Neural progenitor cell (in vitro differentiated cells): Measurements from ENCODE around the gene TLR6. TPM values are rescaled to one million over a fixed set of nuclear protein-coding genes. Genes with fewer than 3 reads are reported as not detected.

Source experiments
- DNase-seq: peaks from one replicate; pipeline ENCODE4 v3.0.0-alpha.2; 2016; ENCODE audit warnings: low spot score
- H2AFZ ChIP-seq: fragments of 200-600 bp; sonication (generic); replicated peaks from 2 replicates; pipeline ENCODE4 v1.6.1; 2016; ENCODE audit warnings: antibody characterized with exemption
- H3F3A ChIP-seq: fragments of 200-600 bp; sonication (generic); 2 replicates; pipeline ENCODE4 v1.6.1; 2016; ENCODE audit warnings: antibody characterized with exemption, low read depth
- H3K27ac ChIP-seq: fragments of 200-600 bp; sonication (generic); 2 replicates; pipeline ENCODE4 v1.5.1; 2016; ENCODE audit warnings: mild to moderate bottlenecking
- H3K27me3 ChIP-seq: fragments of 200-600 bp; sonication (generic); 2 replicates; pipeline ENCODE4 v1.6.1; 2016; ENCODE audit warnings: mild to moderate bottlenecking, moderate library complexity
- H3K36me3 ChIP-seq: fragments of 200-600 bp; sonication (generic); 2 replicates; pipeline ENCODE4 v1.5.1; 2016
- H3K4me1 ChIP-seq: fragments of 200-600 bp; sonication (generic); 2 replicates; pipeline ENCODE4 v1.6.1; 2016; ENCODE audit warnings: mixed run types
- H3K4me2 ChIP-seq: fragments of 200-600 bp; sonication (generic); 2 replicates; pipeline ENCODE4 v1.6.1; 2016
- H3K4me3 ChIP-seq: fragments of 200-600 bp; sonication (generic); 2 replicates; pipeline ENCODE4 v1.5.1; 2016
- H3K79me2 ChIP-seq: fragments of 200-600 bp; sonication (generic); 2 replicates; pipeline ENCODE4 v1.6.1; 2016; ENCODE audit warnings: low read depth
- H3K9ac ChIP-seq: fragments of 200-600 bp; sonication (generic); 2 replicates; pipeline ENCODE4 v1.6.1; 2016
- H3K9me3 ChIP-seq: fragments of 200-600 bp; sonication (generic); 2 replicates; pipeline ENCODE4 v1.5.1; 2016; ENCODE audit warnings: low read depth
- H4K20me1 ChIP-seq: fragments of 200-600 bp; sonication (generic); 2 replicates; pipeline ENCODE4 v1.6.1; 2016; ENCODE audit warnings: low read depth
- H3K27ac Mint-ChIP-seq: 3 replicates; pipeline ENCODE4 v1.8.0; 2021; ENCODE audit warnings: mixed read lengths
- H3K27me3 Mint-ChIP-seq: 2 replicates; pipeline ENCODE4 v1.8.0; 2022; ENCODE audit warnings: low read depth, mild to moderate bottlenecking, inconsistent platforms, moderate library complexity, mixed read lengths; ENCODE audit not compliant: insufficient read depth
- H3K36me3 Mint-ChIP-seq: 3 replicates; pipeline ENCODE4 v1.8.0; 2021; ENCODE audit warnings: mixed read lengths
- H3K4me1 Mint-ChIP-seq: 3 replicates; pipeline ENCODE4 v1.8.0; 2021; ENCODE audit warnings: mixed read lengths
- H3K4me3 Mint-ChIP-seq: 3 replicates; pipeline ENCODE4 v1.8.0; 2021; ENCODE audit warnings: mild to moderate bottlenecking, moderate library complexity, mixed read lengths
- H3K9me3 Mint-ChIP-seq: 3 replicates; pipeline ENCODE4 v1.8.0; 2020; ENCODE audit warnings: mixed read lengths
- EZH2 ChIP-seq: fragments of 200-600 bp; sonication (generic); IDR thresholded peaks from 2 replicates; pipeline ENCODE4 v1.6.1; 2017; ENCODE audit warnings: antibody characterized with exemption, mild to moderate bottlenecking, moderate library complexity
- EZH2phosphoT487 ChIP-seq: fragments of 200-600 bp; sonication (generic); IDR thresholded peaks from 2 replicates; pipeline ENCODE4 v1.6.1; 2017; ENCODE audit warnings: antibody characterized with exemption
- total RNA-seq: library from RNA; depleted of rRNA; stranded (reverse); fragments of >200 nt; gene quantifications from 2 replicates; pipeline ENCODE4 v1.2.3, GENCODE V29; 2015; ENCODE audit warnings: low replicate concordance
- TF ChIP-seq, protein P1 (sequence below): fragments of 200-600 bp; sonication (generic); IDR thresholded peaks from 2 replicates; pipeline ENCODE4 v1.5.1; 2017; ENCODE audit warnings: antibody characterized with exemption, mild to moderate bottlenecking

The TLR6 gene
- total RNA-seq, 1 donor from 2014 or later: 0.07 TPM

DNA sequence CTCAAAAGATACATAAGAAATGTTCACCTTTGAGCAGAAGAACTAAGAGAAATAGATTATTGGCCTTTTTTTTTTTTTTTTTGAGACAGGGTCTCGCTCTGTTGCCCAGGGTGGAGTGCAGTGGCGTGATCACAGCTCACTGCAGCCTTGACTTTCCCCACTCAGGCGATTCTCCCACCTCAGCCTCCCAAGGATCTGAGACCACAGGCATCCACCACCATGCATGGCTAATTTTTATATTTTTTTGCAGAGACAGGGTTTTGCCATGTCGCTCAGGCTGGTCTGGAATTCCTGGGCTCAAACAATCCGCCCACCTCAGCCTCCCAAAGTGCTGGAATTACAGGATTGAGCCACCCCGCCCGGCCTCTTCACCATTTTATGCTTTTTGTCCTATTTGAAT lies 2.9 kb upstream of the TLR6 start:
- TF ChIP-seq EZH2 (no peak), EZH2phosphoT487 (no peak)
- TF ChIP-seq, protein P1, sequence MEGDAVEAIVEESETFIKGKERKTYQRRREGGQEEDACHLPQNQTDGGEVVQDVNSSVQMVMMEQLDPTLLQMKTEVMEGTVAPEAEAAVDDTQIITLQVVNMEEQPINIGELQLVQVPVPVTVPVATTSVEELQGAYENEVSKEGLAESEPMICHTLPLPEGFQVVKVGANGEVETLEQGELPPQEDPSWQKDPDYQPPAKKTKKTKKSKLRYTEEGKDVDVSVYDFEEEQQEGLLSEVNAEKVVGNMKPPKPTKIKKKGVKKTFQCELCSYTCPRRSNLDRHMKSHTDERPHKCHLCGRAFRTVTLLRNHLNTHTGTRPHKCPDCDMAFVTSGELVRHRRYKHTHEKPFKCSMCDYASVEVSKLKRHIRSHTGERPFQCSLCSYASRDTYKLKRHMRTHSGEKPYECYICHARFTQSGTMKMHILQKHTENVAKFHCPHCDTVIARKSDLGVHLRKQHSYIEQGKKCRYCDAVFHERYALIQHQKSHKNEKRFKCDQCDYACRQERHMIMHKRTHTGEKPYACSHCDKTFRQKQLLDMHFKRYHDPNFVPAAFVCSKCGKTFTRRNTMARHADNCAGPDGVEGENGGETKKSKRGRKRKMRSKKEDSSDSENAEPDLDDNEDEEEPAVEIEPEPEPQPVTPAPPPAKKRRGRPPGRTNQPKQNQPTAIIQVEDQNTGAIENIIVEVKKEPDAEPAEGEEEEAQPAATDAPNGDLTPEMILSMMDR: no peak
- Histone ChIP-seq H3K27ac (no peak overlapping the region), H3K4me2 (no peak overlapping the region), H3F3A (no peaks in the 10 kb centered on the region), H4K20me1 (no peaks in the 10 kb centered on the region), H3K9me3 (no peaks in the 10 kb centered on the region), H2AFZ (no peak overlapping the region), H3K4me3 (no peak overlapping the region), H3K9ac (no peak overlapping the region), H3K36me3 (no peaks in the 10 kb centered on the region), H3K4me1 (no peaks in the 10 kb centered on the region), H3K79me2 (no peaks in the 10 kb centered on the region), H3K27me3 (no peaks in the 10 kb centered on the region)
- Mint-ChIP-seq H3K36me3 (no peaks in the 10 kb centered on the region), H3K27me3 (peaks cover 3% of the 10 kb centered on the region), H3K4me3 (no peak overlapping the region), H3K9me3 (no peaks in the 10 kb centered on the region), H3K27ac (no peak overlapping the region), H3K4me1 (peaks cover 3% of the 10 kb centered on the region)
- no peak for DNase-seq

DNA sequence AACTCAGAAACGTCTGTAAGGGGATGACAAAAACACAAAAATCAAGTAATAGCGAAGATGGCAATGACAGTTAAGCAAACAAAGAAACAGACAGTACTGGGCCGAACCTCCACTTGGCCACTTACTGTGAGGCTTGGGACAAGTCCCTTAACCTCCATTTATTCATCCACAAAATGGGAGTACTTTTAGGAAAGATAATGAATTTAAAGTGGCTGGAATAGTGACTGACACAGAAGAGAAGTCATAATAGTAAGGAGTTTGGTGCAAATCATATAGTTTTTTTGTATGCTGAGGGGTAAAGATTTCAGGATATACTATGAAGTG lies 1.4 kb upstream of the TLR6 start:
- TF ChIP-seq, protein P1: no peak
- TF ChIP-seq EZH2: no peak
- TF ChIP-seq EZH2phosphoT487: no peak
- no peaks in the 10 kb centered on the region for H3K9me3 Mint-ChIP-seq
- no peak overlapping the region for H3K9ac ChIP-seq
- no peak overlapping the region for H3K27ac Mint-ChIP-seq
- no peaks in the 10 kb centered on the region for H3K9me3 ChIP-seq
- H3K4me3 ChIP-seq: no peak overlapping the region
- H3K4me1 ChIP-seq: no peaks in the 10 kb centered on the region
- H3K4me3 Mint-ChIP-seq: no peak overlapping the region
- H3K4me2 ChIP-seq: no peak overlapping the region
- no peaks in the 10 kb centered on the region for H3K36me3 Mint-ChIP-seq
- no peak overlapping the region for H2AFZ ChIP-seq
- peaks cover 3% of the 10 kb centered on the region for H3K4me1 Mint-ChIP-seq
- no peak for DNase-seq
- H4K20me1 ChIP-seq: no peaks in the 10 kb centered on the region
- no peaks in the 10 kb centered on the region for H3K79me2 ChIP-seq
- H3F3A ChIP-seq: no peaks in the 10 kb centered on the region
- no peak overlapping the region for H3K27ac ChIP-seq
- no peaks in the 10 kb centered on the region for H3K27me3 ChIP-seq
- peaks cover 3% of the 10 kb centered on the region for H3K27me3 Mint-ChIP-seq
- H3K36me3 ChIP-seq: no peaks in the 10 kb centered on the region

DNA sequence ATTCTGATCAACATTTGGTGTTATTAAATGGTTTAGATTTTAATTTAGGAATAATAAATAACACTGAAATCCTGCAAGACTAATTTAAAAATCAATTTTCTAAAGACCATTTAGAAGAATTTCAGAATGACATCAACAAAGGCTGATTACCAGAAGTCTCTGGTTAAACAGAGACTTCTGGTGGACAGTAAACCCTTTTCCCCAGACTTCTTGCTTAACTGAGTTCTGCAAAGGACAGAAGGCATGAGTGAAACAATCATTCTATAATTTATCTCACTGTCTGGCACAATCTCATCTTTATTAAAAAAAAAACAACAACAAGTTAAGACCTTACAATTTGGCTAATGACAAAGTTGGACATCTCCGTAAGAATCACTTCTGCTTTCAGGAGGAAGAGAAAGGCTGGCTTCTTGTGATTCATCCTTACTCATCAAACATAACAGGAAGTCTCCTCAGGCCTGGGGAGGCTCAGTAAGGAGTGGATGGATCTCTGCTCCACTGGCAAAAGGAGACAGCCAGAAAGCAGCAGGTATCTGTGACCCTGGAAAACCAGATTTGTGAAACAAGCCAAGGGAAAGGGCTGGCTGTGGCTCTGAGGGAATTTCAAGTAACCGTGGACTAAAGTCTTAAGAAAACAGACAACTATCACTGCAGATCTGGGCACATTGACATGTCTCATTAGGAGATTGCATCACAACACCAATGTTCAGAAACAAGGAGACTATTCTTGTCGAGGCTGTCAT lies 908 bp upstream of the TLR6 start:
- Mint-ChIP-seq H3K4me3 (no peak overlapping the region), H3K4me1 (peaks cover 3% of the 10 kb centered on the region)
- no peak overlapping the region for H3K27ac ChIP-seq

More for the DNA sequence above, 908 bp upstream of the TLR6 start:
- TF ChIP-seq, protein P1: no peak
- TF ChIP-seq EZH2phosphoT487 (no peak), EZH2 (no peak)
- Histone ChIP-seq H2AFZ (no peak overlapping the region), H3K4me1 (no peaks in the 10 kb centered on the region), H3K9ac (no peak overlapping the region), H3K4me2 (no peak overlapping the region), H3K4me3 (no peak overlapping the region), H3K36me3 (no peaks in the 10 kb centered on the region), H3F3A (no peaks in the 10 kb centered on the region), H3K27me3 (no peaks in the 10 kb centered on the region), H3K79me2 (no peaks in the 10 kb centered on the region), H3K9me3 (no peaks in the 10 kb centered on the region), H4K20me1 (no peaks in the 10 kb centered on the region)
- no peaks in the 10 kb centered on the region for H3K36me3 Mint-ChIP-seq
- no peak overlapping the region for H3K27ac Mint-ChIP-seq
- H3K27me3 Mint-ChIP-seq: peaks cover 3% of the 10 kb centered on the region
- H3K9me3 Mint-ChIP-seq: no peaks in the 10 kb centered on the region
- no peak for DNase-seq
